ES-I3 (cell line): ENCODE measurements around the gene PCDHB4.
"Not testable (repeated sequence)": the region's sequence is repeated elsewhere in the genome, so short reads cannot be mapped to it uniquely, and the experiment has no call there.

Experiments used
- H3K36me3 ChIP-seq: 2 replicates; pipeline ENCODE4 v1.6.1; 2013; ENCODE audit warnings: mild to moderate bottlenecking, low read length, control low read depth, moderate library complexity; ENCODE audit not compliant: insufficient read depth
- H3K4me1 ChIP-seq: 2 replicates; pipeline ENCODE4 v1.6.1; 2013; ENCODE audit warnings: mild to moderate bottlenecking, control low read depth, low read length; ENCODE audit not compliant: insufficient read depth
- H3K9ac ChIP-seq: 2 replicates; pipeline ENCODE4 v1.6.1; 2013; ENCODE audit warnings: low read depth, mild to moderate bottlenecking, low read length, moderate library complexity
- H3K9me3 ChIP-seq: 2 replicates; pipeline ENCODE4 v1.6.1; 2013; ENCODE audit warnings: mild to moderate bottlenecking, low read length, moderate library complexity; ENCODE audit not compliant: control insufficient read depth, insufficient read depth

The PCDHB4 gene

GRCh38 chr5:141121985-141122384, 367 bp downstream of the PCDHB4 start:
- Histone ChIP-seq H3K9me3 (peaks cover 3% of the 10 kb centered on the region; the same call in 1 of the 2 replicates), H3K36me3 (no peaks in the 10 kb centered on the region), H3K9ac (peak overlapping the region; percentile 3; the same call in 1 of the 2 replicates), H3K4me1 (no peaks in the 10 kb centered on the region)

GRCh38 chr5:141123396-141124135, 1.9 kb downstream of the PCDHB4 start:
- not testable (repeated sequence) for H3K4me1 ChIP-seq, H3K36me3 ChIP-seq, H3K9ac ChIP-seq, H3K9me3 ChIP-seq

- H3K36me3 ChIP-seq, result no peaks in the 10 kb centered on the region
- no peak overlapping the region for H3K9ac ChIP-seq
- no peaks in the 10 kb centered on the region for H3K9me3 ChIP-seq
- H3K4me1 ChIP-seq, result no peaks in the 10 kb centered on the region
Observed at GRCh38 chr5:141127305-141127704, 5.7 kb downstream of the PCDHB4 start.

GRCh38 chr5:141135030-141135717, 13.6 kb downstream of the PCDHB4 start, which contains the start of gene PCDHB5:
PCDHB5 (plus strand) TSS chr5:141135206; CDS start chr5:141135435, 229 bp downstream.
- H3K9me3 ChIP-seq, result 0 out of 2 replicates have a peak, but pooled peaks cover 3% of the 10 kb centered on the region
- H3K9ac ChIP-seq, result peak within 1 kb of the TSS; percentile 89
- no peaks in the 10 kb centered on the region for H3K4me1 ChIP-seq
- no peaks in the 10 kb centered on the region for H3K36me3 ChIP-seq

GRCh38 chr5:141135718-141136266, 14.2 kb downstream of the PCDHB4 start:
- no peaks in the 10 kb centered on the region for H3K36me3 ChIP-seq
- peak overlapping the region; percentile 89 for H3K9ac ChIP-seq
- H3K9me3 ChIP-seq, result 0 out of 2 replicates have a peak, but pooled peaks cover 3% of the 10 kb centered on the region
- no peaks in the 10 kb centered on the region for H3K4me1 ChIP-seq

- H3K4me1 ChIP-seq, H3K9ac ChIP-seq, H3K36me3 ChIP-seq, H3K9me3 ChIP-seq: not testable (repeated sequence)
Observed at GRCh38 chr5:141137346-141137745, 15.7 kb downstream of the PCDHB4 start.

DNA sequence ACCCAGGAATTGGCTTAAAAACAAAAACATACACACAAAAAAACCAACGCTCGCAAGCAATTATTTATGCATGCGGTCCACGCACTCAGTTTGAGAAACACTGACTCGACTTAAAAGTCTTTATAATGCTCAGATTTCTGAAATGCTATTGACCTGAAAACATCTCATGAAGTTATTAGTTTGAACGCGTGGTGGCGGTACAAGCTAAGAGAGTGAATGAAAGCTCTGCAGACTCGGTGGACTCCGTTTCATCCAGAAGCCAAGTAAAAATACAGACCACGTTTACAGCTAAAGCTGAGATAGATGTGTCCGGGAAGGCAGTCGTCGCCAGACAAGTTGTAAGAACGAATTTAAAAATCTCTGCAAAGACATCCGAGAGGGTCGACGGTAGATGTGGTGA, 28.2 kb downstream of the PCDHB4 start, which contains the start of gene PCDHB6:
Gene PCDHB6 (plus strand): TSS at position 246 of the 400 bp plus-strand sequence. CDS start 201 bp downstream, outside the sequence.
- H3K4me1 ChIP-seq, result no peaks in the 10 kb centered on the region
- no peak within 1 kb of the TSS for H3K9ac ChIP-seq
- no peaks in the 10 kb centered on the region for H3K9me3 ChIP-seq
- no peaks in the 10 kb centered on the region for H3K36me3 ChIP-seq

DNA sequence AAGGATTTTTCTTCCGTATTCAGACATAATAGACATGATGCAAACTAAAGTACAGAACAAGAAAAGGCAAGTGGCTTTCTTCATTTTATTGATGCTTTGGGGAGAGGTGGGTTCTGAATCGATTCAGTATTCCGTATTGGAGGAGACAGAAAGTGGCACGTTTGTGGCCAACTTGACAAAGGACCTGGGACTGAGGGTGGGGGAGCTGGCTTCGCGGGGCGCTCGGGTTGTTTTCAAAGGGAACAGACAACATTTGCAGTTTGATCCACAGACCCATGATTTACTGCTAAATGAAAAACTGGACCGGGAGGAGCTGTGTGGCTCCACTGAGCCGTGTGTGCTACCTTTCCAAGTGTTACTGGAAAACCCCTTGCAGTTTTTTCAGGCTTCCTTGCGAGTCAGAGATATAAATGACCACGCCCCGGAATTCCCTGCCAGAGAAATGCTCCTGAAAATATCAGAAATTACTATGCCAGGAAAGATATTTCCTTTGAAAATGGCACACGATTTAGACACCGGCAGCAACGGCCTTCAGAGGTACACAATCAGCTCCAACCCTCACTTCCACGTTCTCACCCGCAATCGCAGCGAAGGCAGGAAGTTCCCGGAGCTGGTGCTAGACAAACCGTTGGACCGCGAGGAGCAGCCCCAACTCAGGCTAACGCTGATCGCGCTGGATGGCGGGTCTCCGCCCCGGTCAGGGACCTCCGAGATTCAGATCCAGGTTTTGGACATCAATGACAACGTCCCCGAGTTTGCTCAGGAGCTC, 28.8 kb downstream of the PCDHB4 start:
- Histone ChIP-seq H3K36me3 (no peaks in the 10 kb centered on the region), H3K4me1 (no peaks in the 10 kb centered on the region), H3K9me3 (no peaks in the 10 kb centered on the region), H3K9ac (no peak overlapping the region)

DNA sequence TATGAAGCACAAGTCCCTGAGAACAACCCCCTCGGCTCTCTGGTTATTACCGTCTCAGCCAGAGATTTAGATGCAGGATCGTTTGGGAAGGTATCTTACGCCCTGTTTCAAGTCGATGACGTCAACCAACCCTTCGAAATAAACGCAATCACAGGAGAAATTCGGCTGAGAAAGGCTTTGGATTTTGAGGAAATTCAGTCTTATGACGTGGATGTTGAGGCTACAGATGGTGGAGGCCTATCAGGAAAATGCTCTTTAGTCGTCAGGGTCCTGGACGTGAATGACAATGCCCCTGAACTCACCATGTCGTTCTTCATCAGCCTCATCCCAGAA, 29.3 kb downstream of the PCDHB4 start:
- no peaks in the 10 kb centered on the region for H3K4me1 ChIP-seq
- no peaks in the 10 kb centered on the region for H3K36me3 ChIP-seq
- no peaks in the 10 kb centered on the region for H3K9me3 ChIP-seq
- no peak overlapping the region for H3K9ac ChIP-seq

- not testable (repeated sequence) for H3K4me1 ChIP-seq, H3K9me3 ChIP-seq, H3K9ac ChIP-seq, H3K36me3 ChIP-seq
Observed at GRCh38 chr5:141151632-141152031, 30.0 kb downstream of the PCDHB4 start.

DNA sequence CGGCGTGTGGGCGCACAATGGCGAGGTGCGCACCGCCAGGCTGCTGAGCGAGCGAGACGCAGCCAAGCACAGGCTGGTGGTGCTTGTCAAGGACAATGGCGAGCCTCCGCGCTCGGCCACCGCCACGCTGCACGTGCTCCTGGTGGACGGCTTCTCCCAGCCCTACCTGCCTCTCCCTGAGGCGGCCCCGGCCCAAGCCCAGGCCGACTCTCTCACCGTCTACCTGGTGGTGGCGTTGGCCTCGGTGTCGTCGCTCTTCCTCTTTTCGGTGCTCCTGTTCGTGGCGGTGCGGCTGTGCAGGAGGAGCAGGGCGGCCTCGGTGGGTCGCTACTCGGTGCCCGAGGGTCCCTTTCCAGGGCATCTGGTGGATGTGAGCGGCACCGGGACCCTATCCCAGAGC, 30.5 kb downstream of the PCDHB4 start:
- H3K36me3 ChIP-seq, H3K4me1 ChIP-seq, H3K9me3 ChIP-seq, H3K9ac ChIP-seq: not testable (repeated sequence)

- no peaks in the 10 kb centered on the region for H3K4me1 ChIP-seq
- peak overlapping the region; percentile 41 for H3K9ac ChIP-seq
- H3K36me3 ChIP-seq, result no peaks in the 10 kb centered on the region
- no peaks in the 10 kb centered on the region for H3K9me3 ChIP-seq
Observed at GRCh38 chr5:141155540-141156374, 34.1 kb downstream of the PCDHB4 start.

- H3K36me3 ChIP-seq, H3K9ac ChIP-seq, H3K4me1 ChIP-seq, H3K9me3 ChIP-seq: not testable (repeated sequence)
Observed at GRCh38 chr5:141157356-141157755, 35.7 kb downstream of the PCDHB4 start.

DNA sequence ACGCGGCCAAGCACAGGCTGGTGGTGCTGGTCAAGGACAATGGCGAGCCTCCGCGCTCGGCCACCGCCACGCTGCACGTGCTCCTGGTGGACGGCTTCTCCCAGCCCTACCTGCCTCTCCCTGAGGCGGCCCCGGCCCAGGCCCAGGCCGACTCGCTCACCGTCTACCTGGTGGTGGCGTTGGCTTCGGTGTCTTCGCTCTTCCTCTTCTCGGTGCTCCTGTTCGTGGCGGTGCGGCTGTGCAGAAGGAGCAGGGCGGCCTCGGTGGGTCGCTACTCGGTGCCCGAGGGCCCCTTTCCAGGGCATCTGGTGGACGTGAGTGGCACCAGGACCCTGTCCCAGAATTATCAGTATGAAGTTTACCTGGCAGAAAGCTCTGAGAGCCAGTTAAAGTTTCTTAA, 36.3 kb downstream of the PCDHB4 start:
- not testable (repeated sequence) for H3K36me3 ChIP-seq, H3K9ac ChIP-seq, H3K4me1 ChIP-seq, H3K9me3 ChIP-seq
